Stimulated activated CD4-positive, alpha-beta T cell treated with anti-CD3 and anti-CD28 coated beads, TNF-alpha, amount 100 ng/mL, for 4 hours (primary cell): Measurements from ENCODE around the gene MAX.
"Not testable (repeated sequence)": the region's sequence is repeated elsewhere in the genome, so short reads cannot be mapped to it uniquely, and the experiment has no call there.

Source experiments
- DNase-seq, 3 experiments: peaks; one replicate each; pipeline ENCODE4 v3.0.0-alpha.2; 2020; ENCODE audit warnings: low read depth in 3 of 3

The MAX gene

DNA sequence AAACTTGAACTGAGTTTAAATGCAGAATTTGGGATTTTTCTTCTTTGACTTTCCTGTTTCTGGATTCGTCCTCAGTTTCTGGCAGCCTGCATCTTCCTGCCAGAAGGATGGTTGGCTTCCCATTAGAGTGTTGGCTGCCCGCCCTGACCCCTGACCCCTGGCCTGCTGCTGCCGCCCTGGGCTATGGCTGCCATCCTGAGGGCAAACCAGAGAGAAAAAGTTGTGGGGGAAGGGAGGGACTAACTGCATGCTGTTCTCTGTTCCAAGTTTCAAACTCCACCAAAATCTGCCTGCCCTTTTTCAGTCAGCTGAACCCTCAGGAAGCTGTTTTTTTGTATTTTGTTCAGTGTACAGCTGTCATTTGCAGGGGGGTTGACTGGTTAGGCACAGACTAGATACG lies 67.3 kb downstream of the MAX start:
- no peak for DNase-seq

GRCh38 chr14:65034021-65034420 lies 68.3 kb downstream of the MAX start:
- DNase-seq: no peak

GRCh38 chr14:65033181-65033580 lies 69.1 kb downstream of the MAX start:
- DNase-seq: no peak

DNA sequence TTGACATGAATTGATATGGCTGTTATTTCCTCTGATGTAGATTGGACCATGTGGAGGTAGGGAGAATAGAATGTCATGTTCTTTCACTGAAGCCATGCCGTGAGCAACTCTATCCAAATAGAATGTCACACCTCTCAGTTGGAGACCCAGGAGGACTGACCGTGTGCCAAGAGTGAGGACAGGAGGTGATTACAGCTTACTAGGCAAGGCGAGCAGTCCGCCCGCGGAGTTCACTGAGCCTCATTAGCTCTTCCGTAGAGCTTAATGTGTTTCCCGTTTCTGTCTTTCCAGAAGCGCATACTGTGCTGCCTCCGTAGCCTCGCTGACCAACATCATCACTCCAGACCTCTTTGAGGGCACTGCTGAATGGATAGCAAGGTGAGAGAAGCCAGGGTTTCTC lies 70.0 kb downstream of the MAX start:
- no peak for DNase-seq

- not testable (repeated sequence) for DNase-seq
Measured at GRCh38 chr14:65031321-65031720, 71.0 kb downstream of the MAX start.

DNA sequence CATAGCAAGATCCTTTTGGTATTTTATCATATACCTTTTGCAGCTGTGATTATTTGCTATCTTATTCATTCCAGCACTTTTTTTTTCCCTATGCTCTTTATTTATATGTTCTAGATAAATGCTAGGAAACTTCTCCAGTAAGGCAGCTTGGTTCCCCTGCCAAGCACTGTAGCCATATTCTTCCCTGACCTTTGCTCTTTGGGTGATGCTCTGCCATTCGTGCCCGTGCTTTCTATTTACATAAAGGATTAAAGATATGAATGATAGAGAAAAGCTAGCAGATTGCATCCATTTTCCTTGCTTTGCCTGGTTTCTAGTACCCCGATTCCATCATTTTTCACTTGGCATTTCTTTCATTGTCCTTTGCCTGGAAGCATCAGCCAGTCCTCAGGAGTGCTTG lies 73.4 kb downstream of the MAX start:
- DNase-seq: no peak

GRCh38 chr14:65027127-65027799 lies 75.1 kb downstream of the MAX start:
- DNase-seq: no peak

- no peak for DNase-seq
Measured at GRCh38 chr14:65026526-65026925, 75.8 kb downstream of the MAX start.

GRCh38 chr14:65025818-65026217 lies 76.5 kb downstream of the MAX start:
- no peak for DNase-seq
